H9 (cell line): Measurements from ENCODE around the gene TSPAN9. TPM values are rescaled to one million over a fixed set of nuclear protein-coding genes. Genes with fewer than 3 reads are reported as not detected.

Experiments
- DNase-seq: peaks from one replicate; pipeline ENCODE4 v3.0.0-alpha.2; 2017
- H2AFZ ChIP-seq: one replicate; pipeline ENCODE4 v1.6.1; 2013; ENCODE audit warnings: mild to moderate bottlenecking, low read length, control low read depth, moderate library complexity
- H2AK5ac ChIP-seq: 2 replicates; pipeline ENCODE4 v1.6.1; 2013; ENCODE audit warnings: low read length, control low read depth, mixed read lengths; ENCODE audit not compliant: insufficient read length
- H2BK120ac ChIP-seq: one replicate; pipeline ENCODE4 v1.6.1; 2013; ENCODE audit warnings: low read depth, mild to moderate bottlenecking, low read length, control low read depth, inconsistent platforms; ENCODE audit not compliant: poor library complexity, severe bottlenecking
- H2BK12ac ChIP-seq: 2 replicates; pipeline ENCODE4 v1.6.1; 2013; ENCODE audit warnings: low read length, control low read depth, mixed read lengths, low read depth; ENCODE audit not compliant: insufficient read length
- H2BK15ac ChIP-seq: 2 replicates; pipeline ENCODE4 v1.6.1; 2013; ENCODE audit warnings: low read depth, low read length, control low read depth
- H2BK20ac ChIP-seq: one replicate; pipeline ENCODE4 v1.6.1; 2013; ENCODE audit warnings: low read depth, mild to moderate bottlenecking, low read length, control low read depth, inconsistent platforms; ENCODE audit not compliant: poor library complexity, severe bottlenecking
- H2BK5ac ChIP-seq: 2 replicates; pipeline ENCODE4 v1.6.1; 2013; ENCODE audit warnings: low read length, control low read depth, mixed read lengths; ENCODE audit not compliant: insufficient read length
- H3K14ac ChIP-seq: 2 replicates; pipeline ENCODE4 v1.6.1; 2013; ENCODE audit warnings: low read length, control low read depth; ENCODE audit not compliant: insufficient read depth
- H3K18ac ChIP-seq: 2 replicates; pipeline ENCODE4 v1.6.1; 2013; ENCODE audit warnings: low read depth, mild to moderate bottlenecking, mixed read lengths, low read length, control low read depth; ENCODE audit not compliant: insufficient read length
- H3K23ac ChIP-seq: 2 replicates; pipeline ENCODE4 v1.6.1; 2013; ENCODE audit warnings: low read length, control low read depth, mixed read lengths, low read depth; ENCODE audit not compliant: insufficient read length
- H3K23me2 ChIP-seq: 2 replicates; pipeline ENCODE4 v1.6.1; 2013; ENCODE audit warnings: low read depth, mild to moderate bottlenecking, mixed read lengths, low read length, control low read depth; ENCODE audit not compliant: insufficient read length, poor library complexity, severe bottlenecking
- H3K27ac ChIP-seq: 2 replicates; pipeline ENCODE4 v1.5.1; 2013; ENCODE audit warnings: low read length, control low read depth, mixed read lengths, low read depth; ENCODE audit not compliant: insufficient read length
- H3K27me3 ChIP-seq: 2 replicates; pipeline ENCODE4 v1.6.1; 2013; ENCODE audit warnings: low read length, control low read depth, inconsistent platforms; ENCODE audit not compliant: insufficient read depth
- H3K4ac ChIP-seq: 2 replicates; pipeline ENCODE4 v1.6.1; 2013; ENCODE audit warnings: low read depth, mild to moderate bottlenecking, control low read depth, inconsistent platforms, low read length, moderate library complexity
- H3K4me1 ChIP-seq: 2 replicates; pipeline ENCODE4 v1.6.1; 2013; ENCODE audit warnings: low read length, control low read depth, inconsistent platforms; ENCODE audit not compliant: insufficient read depth
- H3K4me2 ChIP-seq: 2 replicates; pipeline ENCODE4 v1.6.1; 2013; ENCODE audit warnings: low read length, control low read depth, mixed read lengths; ENCODE audit not compliant: insufficient read length, insufficient read depth
- H3K56ac ChIP-seq: 2 replicates; pipeline ENCODE4 v1.6.1; 2013; ENCODE audit warnings: low read depth, mild to moderate bottlenecking, mixed read lengths, low read length, control low read depth; ENCODE audit not compliant: insufficient read length
- H3K79me1 ChIP-seq: 2 replicates; pipeline ENCODE4 v1.6.1; 2013; ENCODE audit warnings: low read depth, mild to moderate bottlenecking, moderate library complexity, low read length, control low read depth, inconsistent platforms; ENCODE audit not compliant: insufficient read depth, poor library complexity, severe bottlenecking
- H3K79me2 ChIP-seq: 2 replicates; pipeline ENCODE4 v1.6.1; 2013; ENCODE audit warnings: low read length, control low read depth, inconsistent platforms; ENCODE audit not compliant: insufficient read depth
- H3K9ac ChIP-seq: 2 replicates; pipeline ENCODE4 v1.6.1; 2013; ENCODE audit warnings: low read length, control low read depth, mixed read lengths; ENCODE audit not compliant: insufficient read length; ENCODE audit errors: extremely low read depth
- H3K9me3 ChIP-seq: one replicate; pipeline ENCODE4 v1.6.1; 2013; ENCODE audit warnings: low read depth, low read length, inconsistent platforms; ENCODE audit not compliant: control insufficient read depth
- H3T11ph ChIP-seq: one replicate; pipeline ENCODE4 v1.6.1; 2013; ENCODE audit warnings: mild to moderate bottlenecking, low read length, control low read depth, inconsistent platforms
- H4K20me1 ChIP-seq: one replicate; pipeline ENCODE4 v1.6.1; 2013; ENCODE audit not compliant: control insufficient read depth, insufficient read length, insufficient read depth
- H4K5ac ChIP-seq: 2 replicates; pipeline ENCODE4 v1.6.1; 2013; ENCODE audit warnings: low read depth, mild to moderate bottlenecking, mixed read lengths, low read length, control low read depth; ENCODE audit not compliant: insufficient read length
- H4K8ac ChIP-seq: replicated peaks from 2 replicates; pipeline ENCODE4 v1.6.1; 2013; ENCODE audit warnings: low read length, control low read depth, mixed read lengths, low read depth; ENCODE audit not compliant: insufficient read length
- H4K91ac ChIP-seq: 2 replicates; pipeline ENCODE4 v1.6.1; 2013; ENCODE audit warnings: low read depth, mild to moderate bottlenecking, moderate library complexity, mixed read lengths, low read length, control low read depth; ENCODE audit not compliant: insufficient read length
- H3K27ac Mint-ChIP-seq, 3 experiments: 2 replicates in 2 of 3; 3 replicates in 1 of 3; pipeline ENCODE4 v1.8.0; 2020 to 2021; ENCODE audit warnings: mixed read lengths in 3 of 3, mild to moderate bottlenecking in 1 of 3, moderate library complexity in 1 of 3
- H3K27me3 Mint-ChIP-seq: 2 replicates; pipeline ENCODE4 v1.8.0; 2021; ENCODE audit warnings: low read depth, mild to moderate bottlenecking, moderate library complexity, mixed read lengths
- H3K36me3 Mint-ChIP-seq, 3 experiments: 2 replicates in 2 of 3; 3 replicates in 1 of 3; pipeline ENCODE4 v1.8.0; 2020 to 2021; ENCODE audit warnings: low read depth in 3 of 3, mixed read lengths in 3 of 3; ENCODE audit not compliant: insufficient read depth in 1 of 3
- H3K4me1 Mint-ChIP-seq, 2 experiments: 2 replicates each; pipeline ENCODE4 v1.8.0; 2020; ENCODE audit warnings: mixed read lengths in 2 of 2
- H3K4me3 Mint-ChIP-seq, 2 experiments: 2 replicates in 1 of 2; 3 replicates in 1 of 2; pipeline ENCODE4 v1.8.0; 2020 to 2021; ENCODE audit warnings: mild to moderate bottlenecking in 2 of 2, mixed read lengths in 2 of 2, moderate library complexity in 1 of 2
- H3K9me3 Mint-ChIP-seq, 2 experiments: 2 replicates in 1 of 2; 3 replicates in 1 of 2; pipeline ENCODE4 v1.8.0; 2020; ENCODE audit warnings: mild to moderate bottlenecking in 2 of 2, mixed read lengths in 2 of 2, moderate library complexity in 1 of 2
- WGBS: extraction: QIAGEN DNeasy Blood & Tissue Kit; methylation state at CpG from one replicate; pipeline ENCODE4 v1.1.7; 2013; ENCODE audit warnings: missing lambda C conversion rate, low lambda C conversion rate, mixed read lengths; ENCODE audit not compliant: insufficient read length; ENCODE audit errors: extremely low coverage; 5-methylcytosine and 5-hydroxymethylcytosine counted together
- total RNA-seq: library from RNA; stranded (reverse); gene quantifications from 2 replicates; pipeline ENCODE4 v1.2.1, GENCODE V29; 2021
- TF ChIP-seq, protein P1 (sequence below): fragments of 200-600 bp; sonication (generic); conservative IDR thresholded peaks from 3 replicates; pipeline ENCODE4 v1.8.0; 2021; ENCODE audit warnings: antibody characterized with exemption, mild to moderate bottlenecking

Gene TSPAN9
- total RNA-seq, 1 experiment from 2014 or later, result 19.0 TPM

DNA sequence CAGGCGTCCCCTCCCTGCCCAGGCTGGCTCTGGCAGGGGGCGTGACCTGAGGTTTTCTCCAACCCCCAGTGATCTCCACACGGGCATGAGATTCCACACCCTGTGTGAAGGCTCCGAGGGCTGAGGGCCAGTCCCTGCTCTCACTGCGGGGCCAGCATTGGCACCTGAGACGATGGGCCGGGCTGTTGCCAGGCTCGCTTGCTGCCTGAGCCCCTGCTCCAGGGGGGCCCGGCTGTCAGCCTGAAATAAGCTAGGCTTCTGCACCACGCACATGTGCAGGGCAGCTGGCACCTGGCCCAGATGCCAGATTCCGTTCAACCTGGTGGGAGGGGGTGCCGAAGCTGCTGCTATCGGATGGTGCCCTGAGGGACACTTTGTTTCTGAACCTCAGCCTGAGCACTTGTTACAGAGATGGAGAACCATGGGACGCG is 217.3 kb downstream of the TSPAN9 start:
- Histone ChIP-seq H3K79me2 (no peaks in the 10 kb centered on the region), H2AFZ (no peak overlapping the region), H2BK5ac (no peak overlapping the region), H3K27me3 (no peaks in the 10 kb centered on the region), H3K9ac (no peak overlapping the region), H3K4me2 (no peak overlapping the region), H3K18ac (no peak overlapping the region), H2BK12ac (no peak overlapping the region), H2AK5ac (no peak overlapping the region), H3K56ac (no peak overlapping the region), H3K23ac (no peak overlapping the region), H4K5ac (no peak overlapping the region), H3T11ph (no peak overlapping the region), H4K91ac (no peak overlapping the region), H3K9me3 (no peaks in the 10 kb centered on the region), H3K4me1 (no peaks in the 10 kb centered on the region), H2BK15ac (no peak overlapping the region), H3K14ac (no peak overlapping the region; the same call in 1 of the 2 replicates), H4K8ac (no peak overlapping the region), H3K4ac (no peak overlapping the region), H3K23me2 (no peaks in the 10 kb centered on the region), H4K20me1 (no peaks in the 10 kb centered on the region), H3K79me1 (no peaks in the 10 kb centered on the region), H2BK20ac (no peak overlapping the region), H3K27ac (no peak overlapping the region), H2BK120ac (no peak overlapping the region)
- Mint-ChIP-seq H3K4me1 (peaks cover 2 to 4% of the 10 kb centered on the region in 2 experiments; a peak in 1 of 4 replicates), H3K27me3 (peaks cover 14% of the 10 kb centered on the region), H3K36me3 (no peaks in the 10 kb centered on the region), H3K9me3 (no peaks in the 10 kb centered on the region), H3K27ac (no peak overlapping the region), H3K4me3 (no peak overlapping the region)
- TF ChIP-seq, protein P1, sequence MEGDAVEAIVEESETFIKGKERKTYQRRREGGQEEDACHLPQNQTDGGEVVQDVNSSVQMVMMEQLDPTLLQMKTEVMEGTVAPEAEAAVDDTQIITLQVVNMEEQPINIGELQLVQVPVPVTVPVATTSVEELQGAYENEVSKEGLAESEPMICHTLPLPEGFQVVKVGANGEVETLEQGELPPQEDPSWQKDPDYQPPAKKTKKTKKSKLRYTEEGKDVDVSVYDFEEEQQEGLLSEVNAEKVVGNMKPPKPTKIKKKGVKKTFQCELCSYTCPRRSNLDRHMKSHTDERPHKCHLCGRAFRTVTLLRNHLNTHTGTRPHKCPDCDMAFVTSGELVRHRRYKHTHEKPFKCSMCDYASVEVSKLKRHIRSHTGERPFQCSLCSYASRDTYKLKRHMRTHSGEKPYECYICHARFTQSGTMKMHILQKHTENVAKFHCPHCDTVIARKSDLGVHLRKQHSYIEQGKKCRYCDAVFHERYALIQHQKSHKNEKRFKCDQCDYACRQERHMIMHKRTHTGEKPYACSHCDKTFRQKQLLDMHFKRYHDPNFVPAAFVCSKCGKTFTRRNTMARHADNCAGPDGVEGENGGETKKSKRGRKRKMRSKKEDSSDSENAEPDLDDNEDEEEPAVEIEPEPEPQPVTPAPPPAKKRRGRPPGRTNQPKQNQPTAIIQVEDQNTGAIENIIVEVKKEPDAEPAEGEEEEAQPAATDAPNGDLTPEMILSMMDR, result no peak
- WGBS, result no CpG with 5 or more reads among the region's 15 CpGs
- no peak for DNase-seq
